ENCODE data around the gene ADAMTS19.

DNA sequence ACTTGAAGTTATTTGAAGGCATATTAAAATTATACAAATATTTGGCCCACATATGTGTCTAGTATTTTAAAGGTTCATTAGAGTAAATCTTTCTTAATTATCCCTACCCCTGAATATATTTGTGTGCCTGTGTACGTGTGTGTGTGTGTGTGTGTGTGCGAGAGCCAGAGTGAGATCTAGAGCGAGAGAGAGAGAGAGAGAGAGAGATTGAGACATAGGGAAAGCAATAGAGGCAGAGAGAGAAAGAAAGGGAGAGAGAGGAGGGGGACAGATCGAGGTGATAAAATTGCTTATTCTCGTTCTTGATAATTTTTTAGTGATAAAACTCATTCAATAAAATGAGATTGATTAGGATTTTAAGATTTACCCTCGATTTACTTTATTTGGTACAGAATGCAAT lies 47.4 kb downstream of the ADAMTS19 start:
- TF ChIP-seq POLR2A (IDR thresholded peaks at IDR 0.05) = no peak
- TF ChIP-seq, protein P1, sequence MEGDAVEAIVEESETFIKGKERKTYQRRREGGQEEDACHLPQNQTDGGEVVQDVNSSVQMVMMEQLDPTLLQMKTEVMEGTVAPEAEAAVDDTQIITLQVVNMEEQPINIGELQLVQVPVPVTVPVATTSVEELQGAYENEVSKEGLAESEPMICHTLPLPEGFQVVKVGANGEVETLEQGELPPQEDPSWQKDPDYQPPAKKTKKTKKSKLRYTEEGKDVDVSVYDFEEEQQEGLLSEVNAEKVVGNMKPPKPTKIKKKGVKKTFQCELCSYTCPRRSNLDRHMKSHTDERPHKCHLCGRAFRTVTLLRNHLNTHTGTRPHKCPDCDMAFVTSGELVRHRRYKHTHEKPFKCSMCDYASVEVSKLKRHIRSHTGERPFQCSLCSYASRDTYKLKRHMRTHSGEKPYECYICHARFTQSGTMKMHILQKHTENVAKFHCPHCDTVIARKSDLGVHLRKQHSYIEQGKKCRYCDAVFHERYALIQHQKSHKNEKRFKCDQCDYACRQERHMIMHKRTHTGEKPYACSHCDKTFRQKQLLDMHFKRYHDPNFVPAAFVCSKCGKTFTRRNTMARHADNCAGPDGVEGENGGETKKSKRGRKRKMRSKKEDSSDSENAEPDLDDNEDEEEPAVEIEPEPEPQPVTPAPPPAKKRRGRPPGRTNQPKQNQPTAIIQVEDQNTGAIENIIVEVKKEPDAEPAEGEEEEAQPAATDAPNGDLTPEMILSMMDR (IDR thresholded peaks at IDR 0.05) = no peak

All from Peyer's patch (tissue), 4 donors.